Activated naive CD4-positive, alpha-beta T cell treated with anti-CD3 and anti-CD28 coated beads, Interleukin-2, amount 10 ng/mL, durations not matched to agents 7 days and 5 days (primary cell): ENCODE data around the gene ALG12.
A peak's percentile ranks its signal among the peaks of the same experiment; 100 is the strongest.

Experiments
- CTCF ChIA-PET: fragments of 350-600 bp; sonication (Branson Sonifier 250); formaldehyde crosslinking; loops from one replicate; lab custom pipeline; 2021; ENCODE audit warnings: antibody characterized with exemption; lab: Charles Lee
- DNase-seq: peaks from one replicate; pipeline ENCODE4 v3.0.0-alpha.2; 2020
- H3K27ac Mint-ChIP-seq: one replicate; pipeline ENCODE4 v1.8.0; 2021; ENCODE audit warnings: mild to moderate bottlenecking, moderate library complexity, mixed read lengths
- H3K27me3 Mint-ChIP-seq: one replicate; pipeline ENCODE4 v1.8.0; 2021; ENCODE audit warnings: mild to moderate bottlenecking, mixed read lengths
- H3K36me3 Mint-ChIP-seq: one replicate; pipeline ENCODE4 v1.8.0; 2021; ENCODE audit warnings: mixed read lengths
- H3K4me1 Mint-ChIP-seq: one replicate; pipeline ENCODE4 v1.8.0; 2021; ENCODE audit warnings: mixed read lengths
- H3K4me3 Mint-ChIP-seq: one replicate; pipeline ENCODE4 v1.8.0; 2021; ENCODE audit warnings: mild to moderate bottlenecking, moderate library complexity, mixed read lengths
- H3K9me3 Mint-ChIP-seq: one replicate; pipeline ENCODE4 v1.8.0; 2021; ENCODE audit warnings: mixed read lengths

ALG12 gene

DNA sequence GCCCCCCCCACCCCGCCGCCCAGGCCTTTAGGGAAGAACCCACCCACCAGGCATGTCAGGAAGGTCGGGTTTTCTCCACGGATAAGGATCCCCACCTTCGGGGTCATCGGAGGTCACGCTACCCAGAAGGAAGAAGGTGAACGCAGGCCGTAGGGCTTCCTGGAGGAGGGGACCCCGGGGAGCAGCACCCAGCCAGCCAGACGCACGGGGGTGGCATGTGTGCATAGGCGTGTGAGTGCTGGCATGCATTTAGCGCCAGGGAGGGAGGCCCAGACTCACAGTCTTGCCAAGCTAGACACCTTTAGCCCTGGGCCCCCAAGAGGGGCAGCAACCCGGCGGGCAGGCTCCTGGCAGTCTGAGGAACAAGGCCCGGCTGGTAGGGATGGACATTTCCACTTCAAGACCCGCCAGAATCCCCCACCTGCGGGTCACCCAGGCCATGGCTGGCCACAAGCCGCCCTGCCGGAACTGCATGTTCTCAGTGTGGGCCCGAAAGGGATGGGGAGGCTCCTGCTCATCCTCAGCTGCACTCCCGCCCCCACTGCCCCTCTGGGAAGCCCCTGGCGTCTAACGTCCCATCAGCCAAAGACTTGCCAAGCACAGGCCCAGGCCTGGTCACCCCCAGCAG is 25.6 kb upstream of the ALG12 start:
- H3K4me1 Mint-ChIP-seq, result peaks cover 19% of the 10 kb centered on the region
- peak overlapping the region; percentile 67 for H3K27ac Mint-ChIP-seq
- H3K36me3 Mint-ChIP-seq, result peaks cover 2% of the 10 kb centered on the region
- DNase-seq, result no peak
- peaks cover 6% of the 10 kb centered on the region for H3K9me3 Mint-ChIP-seq
- H3K27me3 Mint-ChIP-seq, result no peaks in the 10 kb centered on the region
- no peak overlapping the region for H3K4me3 Mint-ChIP-seq
- CTCF ChIA-PET, result no interaction called here

GRCh38 chr22:49943405-49943765 is 25.1 kb upstream of the ALG12 start:
- CTCF ChIA-PET, result no interaction called here
- Mint-ChIP-seq H3K4me3 (no peak overlapping the region), H3K27ac (no peak overlapping the region), H3K9me3 (peaks cover 6% of the 10 kb centered on the region), H3K4me1 (peaks cover 19% of the 10 kb centered on the region), H3K27me3 (no peaks in the 10 kb centered on the region), H3K36me3 (peaks cover 2% of the 10 kb centered on the region)
- no peak for DNase-seq

- Mint-ChIP-seq H3K27me3 (no peaks in the 10 kb centered on the region), H3K27ac (no peak overlapping the region), H3K4me1 (peaks cover 19% of the 10 kb centered on the region), H3K4me3 (no peak overlapping the region), H3K36me3 (peaks cover 2% of the 10 kb centered on the region), H3K9me3 (peaks cover 6% of the 10 kb centered on the region)
- CTCF ChIA-PET, result no interaction called here
- no peak for DNase-seq
These were observed 24.5 kb upstream of the ALG12 start for GRCh38 chr22:49942565-49943404.

DNA sequence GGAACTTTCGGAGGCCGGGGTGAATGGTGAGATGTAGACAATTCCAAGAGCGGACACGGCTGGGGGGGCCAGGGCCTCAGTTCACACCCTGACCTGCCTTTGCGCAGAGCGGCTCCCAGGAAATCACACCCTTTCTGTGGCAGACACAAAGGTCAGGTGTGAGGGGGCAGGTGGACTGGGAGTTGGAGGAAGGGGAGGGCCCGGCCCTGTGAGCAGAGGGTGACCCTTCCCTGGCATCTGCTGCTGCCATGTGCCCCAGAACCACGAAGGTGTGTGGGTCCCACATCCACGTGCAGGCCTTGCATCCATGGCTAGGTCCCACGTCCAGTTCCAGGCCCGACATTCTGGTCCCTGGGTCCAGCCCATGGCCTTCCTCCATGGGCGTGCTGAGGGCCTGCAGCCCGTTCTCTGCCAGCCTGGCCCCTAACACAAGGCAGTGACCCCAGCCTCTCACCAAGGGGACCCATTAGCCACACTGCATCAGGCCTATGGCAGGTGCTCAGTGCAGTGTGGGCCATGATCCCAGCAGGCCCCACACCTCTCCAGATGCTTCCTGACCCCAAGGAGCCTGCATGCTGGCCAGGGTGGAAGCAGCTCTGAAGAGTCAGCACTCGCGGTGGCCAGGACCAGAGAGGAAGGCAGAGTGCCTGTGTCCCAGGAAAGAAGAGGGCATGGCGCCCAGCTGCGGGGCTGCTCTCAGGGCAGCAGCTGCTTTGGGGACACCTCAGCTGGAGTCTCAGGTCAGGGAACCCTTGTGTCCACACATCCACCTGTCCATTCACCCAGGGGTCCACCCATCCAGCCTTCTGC is 23.5 kb upstream of the ALG12 start:
- Mint-ChIP-seq H3K9me3 (peaks cover 6% of the 10 kb centered on the region), H3K4me1 (peaks cover 24% of the 10 kb centered on the region), H3K27ac (no peak overlapping the region), H3K36me3 (peaks cover 2% of the 10 kb centered on the region), H3K27me3 (no peaks in the 10 kb centered on the region), H3K4me3 (no peak overlapping the region)
- no peak for DNase-seq
- CTCF ChIA-PET, result no interaction called here

GRCh38 chr22:49938565-49939136 is 20.4 kb upstream of the ALG12 start:
- CTCF ChIA-PET, result no interaction called here
- H3K9me3 Mint-ChIP-seq, result peaks cover 3% of the 10 kb centered on the region
- no peak for DNase-seq
- no peaks in the 10 kb centered on the region for H3K27me3 Mint-ChIP-seq
- no peak overlapping the region for H3K4me3 Mint-ChIP-seq
- no peaks in the 10 kb centered on the region for H3K36me3 Mint-ChIP-seq
- H3K4me1 Mint-ChIP-seq, result peaks cover 16% of the 10 kb centered on the region
- H3K27ac Mint-ChIP-seq, result no peak overlapping the region

DNA sequence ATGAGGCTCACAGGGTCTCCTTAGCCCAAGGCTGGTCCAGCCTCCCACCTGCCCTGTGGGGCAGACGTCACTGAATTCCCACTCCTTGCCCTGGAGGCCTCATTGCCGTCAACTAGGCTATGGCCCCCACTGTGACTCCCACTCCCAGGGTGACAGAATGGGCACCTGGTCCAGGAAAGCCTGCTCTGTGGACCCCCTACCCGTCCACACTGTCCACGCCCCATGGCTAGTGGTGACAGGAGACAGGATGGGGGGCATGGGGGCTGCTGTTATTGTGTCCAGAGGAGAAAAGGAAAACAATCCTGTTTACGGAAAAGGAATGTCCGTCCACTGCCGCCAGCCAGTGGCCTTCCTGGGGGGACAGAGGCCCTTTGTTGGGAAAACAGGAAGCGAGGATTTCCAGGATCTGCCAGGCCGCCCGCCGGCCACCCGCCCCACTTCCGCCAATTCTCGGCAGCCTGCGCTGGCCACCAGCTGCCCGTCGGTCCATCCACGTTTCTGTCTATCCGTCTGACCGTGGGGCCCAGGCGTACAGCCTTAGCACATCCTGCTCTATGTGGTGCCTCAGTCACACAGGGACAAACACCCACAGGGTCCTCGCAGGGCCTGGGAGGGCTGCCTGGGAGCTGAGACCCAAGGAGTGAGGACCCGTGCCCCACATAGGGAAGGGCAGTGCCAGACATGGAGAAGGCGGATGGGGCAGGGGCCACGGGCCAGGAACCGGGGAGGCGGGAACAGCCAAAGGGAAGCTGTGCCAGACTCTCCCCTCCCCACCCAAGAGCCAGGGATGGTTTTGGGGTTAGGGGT is 19.7 kb upstream of the ALG12 start:
- Mint-ChIP-seq H3K36me3 (no peaks in the 10 kb centered on the region), H3K27ac (peak overlapping the region; percentile 70), H3K4me3 (no peak overlapping the region), H3K9me3 (peaks cover 3% of the 10 kb centered on the region), H3K4me1 (peaks cover 22% of the 10 kb centered on the region), H3K27me3 (no peaks in the 10 kb centered on the region)
- DNase-seq, result no peak
- CTCF ChIA-PET, result no interaction called here

DNA sequence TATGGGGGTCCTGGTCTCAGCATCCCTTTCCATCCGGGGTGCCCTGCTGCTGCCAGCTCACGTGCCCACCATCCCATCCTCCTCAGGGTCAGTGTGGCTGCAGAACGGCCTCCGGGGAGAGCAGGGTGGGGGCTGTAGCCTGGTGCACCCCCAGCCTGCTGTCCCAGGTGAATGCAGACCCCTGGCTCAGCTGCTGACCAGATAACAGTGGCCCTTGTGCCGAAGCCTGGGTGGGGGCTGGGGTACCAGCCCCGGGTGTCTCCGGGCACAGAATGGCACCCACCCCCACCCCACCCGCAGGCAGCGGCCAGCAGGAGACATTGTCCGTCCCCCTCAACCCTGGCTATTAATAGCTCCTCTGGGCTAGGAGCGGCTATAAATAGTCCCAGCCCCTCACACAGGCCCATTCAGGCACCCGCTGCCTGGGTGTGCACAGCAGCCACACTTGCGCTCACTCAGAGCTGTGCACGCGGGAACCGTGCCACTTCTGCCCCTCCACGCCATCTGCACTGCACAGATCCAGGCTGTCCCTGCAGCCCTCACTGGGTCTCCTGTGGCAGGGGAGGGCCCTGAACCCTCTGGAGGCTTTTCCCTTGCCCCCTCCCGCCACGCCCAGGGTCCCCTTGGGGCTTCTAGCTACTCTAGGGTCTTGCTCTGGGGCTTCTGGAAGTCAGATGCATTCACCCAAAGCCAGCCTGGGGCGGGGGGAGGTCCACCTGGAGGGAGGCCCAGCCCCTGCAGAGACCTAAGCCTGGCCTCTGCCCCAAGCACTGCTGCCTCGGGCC is 18.9 kb upstream of the ALG12 start:
- H3K4me3 Mint-ChIP-seq, result peak overlapping the region; percentile 69
- DNase-seq, result no peak
- CTCF ChIA-PET, result interaction anchor here (1.6 kb wide), 1 partner anchor 12 kb away, joined by 3 read pairs; no protein-coding TSS in a partner anchor
- H3K9me3 Mint-ChIP-seq, result peaks cover 3% of the 10 kb centered on the region
- peaks cover 28% of the 10 kb centered on the region for H3K4me1 Mint-ChIP-seq
- H3K27me3 Mint-ChIP-seq, result no peaks in the 10 kb centered on the region
- H3K36me3 Mint-ChIP-seq, result no peaks in the 10 kb centered on the region
- H3K27ac Mint-ChIP-seq, result peak overlapping the region; percentile 92

- peak overlapping the region; percentile 92 for H3K27ac Mint-ChIP-seq
These were observed 18.1 kb upstream of the ALG12 start for GRCh38 chr22:49936018-49936972.

DNA sequence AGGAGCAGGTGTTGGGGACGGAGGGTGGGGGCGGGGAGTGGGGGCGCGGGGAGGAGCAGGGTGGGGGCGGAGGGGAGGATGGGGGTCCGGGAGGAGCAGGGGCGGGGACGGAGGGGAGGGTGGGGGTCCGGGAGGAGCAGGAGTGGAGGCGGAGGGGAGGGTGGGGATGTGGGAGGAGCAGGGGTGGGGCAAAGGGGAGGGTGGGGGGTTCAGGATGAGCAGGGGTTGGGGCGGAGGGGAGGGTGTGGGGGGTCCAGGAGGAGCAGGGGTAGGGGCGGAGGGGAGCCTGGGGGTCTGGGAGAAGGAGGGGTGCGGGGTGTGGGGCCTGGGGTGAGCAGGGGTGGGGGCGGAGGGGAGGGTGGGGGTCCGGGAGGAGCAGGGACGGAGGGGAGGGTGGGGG is 17.3 kb upstream of the ALG12 start:
- CTCF ChIA-PET, result no interaction called here
- no peak for DNase-seq
- Mint-ChIP-seq H3K4me3 (peak overlapping the region; percentile 69), H3K4me1 (peaks cover 42% of the 10 kb centered on the region), H3K36me3 (no peaks in the 10 kb centered on the region), H3K9me3 (no peaks in the 10 kb centered on the region), H3K27me3 (no peaks in the 10 kb centered on the region), H3K27ac (peak overlapping the region; percentile 92)

More at GRCh38 chr22:49936018-49936972, 18.1 kb upstream of the ALG12 start:
- Mint-ChIP-seq H3K4me3 (peak overlapping the region; percentile 69), H3K27me3 (no peaks in the 10 kb centered on the region), H3K4me1 (peaks cover 35% of the 10 kb centered on the region), H3K9me3 (peaks cover 3% of the 10 kb centered on the region), H3K36me3 (no peaks in the 10 kb centered on the region)
- CTCF ChIA-PET, result interaction anchor here (1.6 kb wide), 1 partner anchor 11 kb away, joined by 3 read pairs; no protein-coding TSS in a partner anchor
- peak; percentile 95 for DNase-seq

DNA sequence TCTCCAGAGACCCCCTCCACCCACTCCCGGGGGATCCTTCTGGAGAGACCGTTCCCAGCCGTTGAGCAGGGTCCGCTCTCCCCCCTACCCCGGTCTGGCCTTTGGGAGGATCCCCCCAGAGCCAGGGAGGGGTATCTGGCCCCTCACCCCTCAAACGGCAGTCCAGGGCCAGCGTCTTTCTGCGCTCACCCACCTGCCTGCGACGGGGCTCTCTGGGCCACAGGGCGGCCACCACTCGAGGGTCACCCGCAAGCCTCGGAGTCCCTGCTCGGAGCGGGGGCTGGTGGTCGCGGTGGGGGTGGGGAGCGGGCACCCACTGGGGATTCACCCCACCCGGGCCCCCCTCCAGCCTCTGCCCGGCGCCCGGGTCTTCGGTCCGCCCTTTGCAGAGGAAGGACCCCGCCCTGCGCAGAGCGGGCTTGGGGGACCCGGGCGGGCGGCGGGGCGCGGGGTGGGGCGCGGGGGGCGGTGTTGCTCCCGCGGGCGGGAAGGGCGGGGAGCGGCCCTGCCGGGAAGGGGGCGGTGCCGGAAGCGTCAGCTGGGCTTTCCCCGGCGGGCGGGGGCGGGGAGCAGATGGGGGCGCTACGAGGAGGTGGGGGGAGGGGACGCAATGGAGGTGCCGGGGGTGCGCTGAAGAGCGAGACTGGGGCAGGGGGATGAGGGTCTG is 16.8 kb upstream of the ALG12 start:
- Mint-ChIP-seq H3K27ac (peak overlapping the region; percentile 62), H3K4me3 (peak overlapping the region; percentile 60), H3K4me1 (peaks cover 47% of the 10 kb centered on the region), H3K27me3 (no peaks in the 10 kb centered on the region), H3K36me3 (no peaks in the 10 kb centered on the region), H3K9me3 (no peaks in the 10 kb centered on the region)
- DNase-seq, result peak; percentile 91
- CTCF ChIA-PET, result no interaction called here

DNA sequence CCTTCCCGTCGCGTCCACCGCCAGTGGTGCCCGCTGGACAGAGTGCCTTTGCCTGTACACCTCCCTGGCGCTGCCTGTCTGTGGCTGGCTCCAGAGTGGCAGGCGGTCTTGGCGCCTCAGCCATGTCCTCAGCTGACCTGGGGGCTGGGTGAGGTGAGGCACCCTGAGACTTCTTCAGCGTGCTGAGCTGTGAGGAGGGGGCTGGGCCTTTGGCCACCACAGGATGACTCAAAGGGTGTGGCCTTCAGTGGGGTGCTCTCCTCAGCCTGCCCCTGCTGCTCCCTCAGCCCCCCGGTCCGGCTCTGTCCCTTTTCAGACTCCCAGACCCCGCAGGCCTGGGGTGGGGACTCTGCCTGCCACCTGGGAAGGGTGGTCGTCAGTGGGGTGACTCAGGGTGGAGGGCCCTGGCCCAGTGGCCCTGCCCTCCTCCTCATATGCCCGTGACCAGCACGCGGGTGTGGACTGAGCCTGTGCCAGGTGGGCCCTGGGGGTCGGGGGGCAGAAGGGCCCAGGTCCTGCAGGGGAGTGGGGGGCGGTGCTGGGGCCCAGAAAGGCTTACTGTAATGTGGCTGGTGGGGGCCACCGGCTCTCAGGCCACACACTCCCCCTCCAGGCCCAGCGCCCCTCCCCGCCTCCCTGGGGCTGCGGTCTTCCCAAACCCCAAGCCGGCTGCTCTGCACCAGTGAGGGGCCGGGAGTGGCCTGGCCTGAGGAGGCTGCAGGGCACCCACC is 16.1 kb upstream of the ALG12 start:
- CTCF ChIA-PET, result interaction anchor here (1.2 to 4.9 kb wide), 2 partner anchors 61 to 97 kb away, joined by 3 to 57 read pairs; no protein-coding TSS in a partner anchor
- no peaks in the 10 kb centered on the region for H3K9me3 Mint-ChIP-seq
- no peaks in the 10 kb centered on the region for H3K27me3 Mint-ChIP-seq
- H3K4me1 Mint-ChIP-seq, result peaks cover 49% of the 10 kb centered on the region
- H3K36me3 Mint-ChIP-seq, result no peaks in the 10 kb centered on the region
- peak overlapping the region; percentile 60 for H3K4me3 Mint-ChIP-seq
- peak overlapping the region; percentile 78 for H3K27ac Mint-ChIP-seq
- peak; percentile 45 for DNase-seq
